Suprapubic skin (tissue), 3 donors: ENCODE results near the gene ZNF628.

Source experiments
- POLR2AphosphoS5 ChIP-seq, 3 donors: sonication (generic); formaldehyde crosslinking; IDR thresholded peaks; one replicate each; pipeline ENCODE4 v1.6.1; 2017; ENCODE audit warnings: antibody characterized with exemption in 3 of 3
- TF ChIP-seq, protein P1 (sequence below), 2 donors: fragments of 200-600 bp in 1 of 2; fragments of 450-650 bp in 1 of 2; sonication (generic) in 1 of 2; IDR thresholded peaks; one replicate each; pipeline ENCODE4 v1.5.1; 2016 to 2019; ENCODE audit warnings: antibody characterized with exemption in 2 of 2, mild to moderate bottlenecking in 1 of 2, moderate library complexity in 1 of 2

DNA sequence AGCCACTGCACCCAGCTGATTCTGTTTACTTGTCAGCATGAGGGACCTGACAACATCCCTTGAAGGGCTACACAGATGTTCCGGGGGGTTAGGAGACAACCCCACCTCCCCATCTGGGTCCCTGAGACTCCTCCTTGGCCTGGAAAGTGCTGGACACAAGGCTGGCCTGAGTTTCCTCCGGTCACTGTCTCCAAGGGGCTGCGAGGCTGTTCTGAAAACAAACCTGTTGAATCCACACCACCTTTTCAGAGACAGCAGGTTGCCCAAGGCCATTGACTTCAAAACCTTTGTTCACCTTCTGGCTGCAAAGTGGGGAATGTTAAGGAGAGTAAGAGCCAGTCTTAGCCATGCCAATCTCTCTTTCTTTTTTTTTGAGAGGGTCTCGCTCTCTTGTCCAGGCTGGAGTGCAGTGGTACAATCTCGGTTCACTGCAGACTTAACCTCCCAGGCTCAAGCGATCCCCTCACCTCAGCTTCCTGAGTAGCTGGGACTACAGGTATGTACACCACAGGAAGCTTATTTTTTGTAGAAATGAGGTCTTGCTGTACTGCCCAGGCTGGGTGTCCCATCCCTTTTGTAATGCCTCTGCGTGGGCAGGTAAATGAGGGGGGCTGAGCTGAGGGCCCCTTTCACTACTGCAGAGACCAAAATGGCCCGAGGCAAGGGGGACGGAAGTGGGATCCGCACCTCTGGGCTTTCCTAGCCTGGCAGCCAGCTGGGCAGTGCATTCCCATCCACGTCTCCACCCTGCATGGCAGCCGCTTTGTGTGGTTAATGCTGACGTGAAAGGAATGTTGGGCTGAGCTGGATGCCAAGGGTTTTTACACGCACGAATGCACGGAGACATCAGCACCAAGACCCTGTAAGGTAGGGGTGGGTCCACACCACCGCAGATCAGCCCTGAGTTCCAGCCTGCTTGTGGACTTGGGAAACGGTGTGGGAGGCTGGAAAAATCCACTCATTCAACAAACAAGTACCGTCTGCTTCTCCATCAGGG, 1.9 kb upstream of the ZNF628 start:
- TF ChIP-seq, protein P1, sequence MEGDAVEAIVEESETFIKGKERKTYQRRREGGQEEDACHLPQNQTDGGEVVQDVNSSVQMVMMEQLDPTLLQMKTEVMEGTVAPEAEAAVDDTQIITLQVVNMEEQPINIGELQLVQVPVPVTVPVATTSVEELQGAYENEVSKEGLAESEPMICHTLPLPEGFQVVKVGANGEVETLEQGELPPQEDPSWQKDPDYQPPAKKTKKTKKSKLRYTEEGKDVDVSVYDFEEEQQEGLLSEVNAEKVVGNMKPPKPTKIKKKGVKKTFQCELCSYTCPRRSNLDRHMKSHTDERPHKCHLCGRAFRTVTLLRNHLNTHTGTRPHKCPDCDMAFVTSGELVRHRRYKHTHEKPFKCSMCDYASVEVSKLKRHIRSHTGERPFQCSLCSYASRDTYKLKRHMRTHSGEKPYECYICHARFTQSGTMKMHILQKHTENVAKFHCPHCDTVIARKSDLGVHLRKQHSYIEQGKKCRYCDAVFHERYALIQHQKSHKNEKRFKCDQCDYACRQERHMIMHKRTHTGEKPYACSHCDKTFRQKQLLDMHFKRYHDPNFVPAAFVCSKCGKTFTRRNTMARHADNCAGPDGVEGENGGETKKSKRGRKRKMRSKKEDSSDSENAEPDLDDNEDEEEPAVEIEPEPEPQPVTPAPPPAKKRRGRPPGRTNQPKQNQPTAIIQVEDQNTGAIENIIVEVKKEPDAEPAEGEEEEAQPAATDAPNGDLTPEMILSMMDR (IDR thresholded peaks at IDR 0.05), result no peak
- TF ChIP-seq POLR2AphosphoS5 (IDR thresholded peaks at IDR 0.05), result no peak
